SK-N-SH treated with all-trans-retinoic acid at 6 μM for 48 hours (cell line): ENCODE results near the gene SLC27A5.

Experiments
- ARNTL ChIP-seq: fragments of 450-650 bp; formaldehyde crosslinking; IDR thresholded peaks from 2 replicates; pipeline ENCODE4 v1.5.0; 2020; ENCODE audit warnings: low read depth, mild to moderate bottlenecking, moderate library complexity, borderline replicate concordance
- CREB5 ChIP-seq: fragments of 250-450 bp; sonication (Bioruptor Pico); IDR thresholded peaks from 2 replicates; pipeline ENCODE4 v1.5.1; 2020; ENCODE audit warnings: low read depth, mild to moderate bottlenecking, moderate library complexity
- CSDC2 ChIP-seq: fragments of 250-450 bp; sonication (Bioruptor Pico); IDR thresholded peaks from 2 replicates; pipeline ENCODE4 v1.5.0; 2020; ENCODE audit warnings: mild to moderate bottlenecking, moderate library complexity
- GLIS3 ChIP-seq: fragments of 250-450 bp; sonication (Bioruptor Pico); IDR thresholded peaks from 2 replicates; pipeline ENCODE4 v1.5.0; 2020; ENCODE audit warnings: mild to moderate bottlenecking, moderate library complexity
- ISL1 ChIP-seq: fragments of 250-450 bp; sonication (Bioruptor Pico); IDR thresholded peaks from 2 replicates; pipeline ENCODE4 v2.1.2; 2022; ENCODE audit warnings: mild to moderate bottlenecking, moderate library complexity
- OSR1 ChIP-seq: fragments of 250-450 bp; sonication (Bioruptor Pico); IDR thresholded peaks from 2 replicates; pipeline ENCODE4 v1.8.0; 2022; ENCODE audit warnings: moderate library complexity, mild to moderate bottlenecking, inconsistent platforms
- PPARA ChIP-seq: fragments of 250-450 bp; sonication (Bioruptor Pico); IDR thresholded peaks from 2 replicates; pipeline ENCODE4 v1.5.0; 2020; ENCODE audit warnings: mild to moderate bottlenecking, borderline replicate concordance
- SNAI2 ChIP-seq: fragments of 250-450 bp; sonication (Bioruptor Pico); IDR thresholded peaks from 2 replicates; pipeline ENCODE4 v1.5.0; 2020; ENCODE audit warnings: mild to moderate bottlenecking, moderate library complexity
- TCF4 ChIP-seq: fragments of 250-450 bp; sonication (Bioruptor Pico); IDR thresholded peaks from 2 replicates; pipeline ENCODE4 v1.8.0; 2021; ENCODE audit warnings: mild to moderate bottlenecking, moderate library complexity, borderline replicate concordance
- ZFP30 ChIP-seq: fragments of 450-650 bp; formaldehyde crosslinking; IDR thresholded peaks from 2 replicates; pipeline ENCODE4 v1.5.0; 2022; ENCODE audit warnings: mild to moderate bottlenecking, moderate library complexity
- ZNF8 ChIP-seq: fragments of 450-650 bp; formaldehyde crosslinking; IDR thresholded peaks from 2 replicates; pipeline ENCODE4 v1.5.0; 2020; ENCODE audit warnings: mild to moderate bottlenecking, moderate library complexity

- TF ChIP-seq CREB5 (CRISPR knock-in tag) (no peak), SNAI2 (CRISPR knock-in tag) (no peak), ZFP30 (CRISPR knock-in tag) (no peak), ISL1 (CRISPR knock-in tag) (no peak), ZNF8 (CRISPR knock-in tag) (no peak), CSDC2 (CRISPR knock-in tag) (no peak), PPARA (CRISPR knock-in tag) (no peak), GLIS3 (CRISPR knock-in tag) (no peak), TCF4 (CRISPR knock-in tag) (no peak), ARNTL (CRISPR knock-in tag) (no peak), OSR1 (CRISPR knock-in tag) (no peak)
Observed at GRCh38 chr19:58453743-58454142, 58.0 kb downstream of the SLC27A5 start.
